HepG2 (cell line): ENCODE data around the gene OAS2. TPM values are rescaled to one million over a fixed set of nuclear protein-coding genes. Genes with fewer than 3 reads are reported as not detected.

Source experiments
- SIN3A ChIP-seq: IDR thresholded peaks from 2 replicates; pipeline ENCODE4 v1.6.1; 2011; ENCODE audit warnings: low read depth, mild to moderate bottlenecking, control low read depth, low read length, borderline replicate concordance
- TAF15 ChIP-seq: fragments of 200-400 bp; formaldehyde crosslinking; IDR thresholded peaks from one replicate; pipeline ENCODE4 v1.6.1; 2018; ENCODE audit warnings: mild to moderate bottlenecking, low read depth, low read length; ENCODE audit not compliant: poor library complexity, severe bottlenecking
- YEATS4 ChIP-seq: sonication (generic); formaldehyde crosslinking; IDR thresholded peaks from 2 replicates; pipeline ENCODE4 v1.4.0; 2020; ENCODE audit warnings: missing genetic modification reagents, borderline replicate concordance
- ZNF136 ChIP-seq: sonication (generic); formaldehyde crosslinking; IDR thresholded peaks from 2 replicates; pipeline ENCODE4 v1.8.1; 2022; ENCODE audit warnings: low read depth, mild to moderate bottlenecking, moderate library complexity, missing genetic modification reagents
- ZNF296 ChIP-seq: sonication (generic); formaldehyde crosslinking; conservative IDR thresholded peaks from 2 replicates; pipeline ENCODE4 v1.5.0; 2020; ENCODE audit warnings: mild to moderate bottlenecking, missing genetic modification reagents
- ZNF543 ChIP-seq: sonication (generic); formaldehyde crosslinking; IDR thresholded peaks from 2 replicates; pipeline ENCODE4 v1.4.0; 2020; ENCODE audit warnings: mild to moderate bottlenecking, missing genetic modification reagents
- ZNF879 ChIP-seq: sonication (generic); formaldehyde crosslinking; IDR thresholded peaks from 2 replicates; pipeline ENCODE4 v1.8.1; 2023; ENCODE audit warnings: missing genetic modification reagents
- polyA plus RNA-seq, 8 experiments: library from polyadenylated mRNA; depleted of rRNA in 3 of 8; stranded (reverse) in 7 of 8; unstranded in 1 of 8; fragments of >200 nt; fragmentation: Illumina TruSeq in 4 of 8; extraction: Trizol in 4 of 8; gene quantifications; 2 replicates each; pipeline versions ENCODE4 v1.2.1 to v1.2.3, GENCODE V29; 2011 to 2016; ENCODE audit warnings: low read depth in 4 of 8, missing spikeins in 1 of 8, mixed read lengths in 1 of 8; ENCODE audit not compliant: insufficient read depth in 1 of 8
- total RNA-seq, 5 experiments: library from RNA; depleted of rRNA; stranded (reverse); fragments of >200 nt; fragmentation: Illumina TruSeq; extraction: Trizol; gene quantifications; 2 replicates each; pipeline ENCODE4 v1.2.3, GENCODE V29; 2016; ENCODE audit warnings: low read depth in 1 of 5
- TF ChIP-seq, protein P1 (sequence below): sonication (generic); formaldehyde crosslinking; IDR thresholded peaks from 2 replicates; pipeline ENCODE4 v1.4.0; 2020; ENCODE audit warnings: missing genetic modification reagents
- TF ChIP-seq, protein P2 (sequence below): sonication (generic); formaldehyde crosslinking; IDR thresholded peaks from 2 replicates; pipeline ENCODE4 v1.5.0; 2020; ENCODE audit warnings: mild to moderate bottlenecking, missing genetic modification reagents, borderline replicate concordance

OAS2 gene
- total and polyA plus RNA-seq, 2 of the 13 experiments (the other 11 are each of a cell fraction or from before 2014, with no cell fraction given) = 0.05 to 0.24 TPM

DNA sequence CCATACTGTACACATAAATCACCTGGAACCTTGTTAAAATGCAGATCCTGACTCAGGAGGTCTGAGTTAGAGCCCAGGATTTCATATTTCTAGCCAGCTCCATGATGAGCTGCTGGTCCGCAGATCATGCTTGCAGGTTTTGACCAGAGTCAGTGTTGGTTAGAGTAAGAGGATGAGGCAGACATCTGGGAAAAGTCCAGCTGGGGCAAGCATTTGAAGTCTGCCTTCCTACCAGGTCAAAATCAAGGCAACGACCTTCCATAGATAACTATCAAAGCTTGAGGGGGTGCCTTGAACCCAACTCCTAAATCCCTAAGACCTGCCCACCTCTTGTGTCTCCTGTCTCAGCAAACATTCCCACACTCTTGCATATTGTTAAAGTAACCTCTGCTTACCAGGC lies 9.2 kb downstream of the OAS2 start (continued):
- TF ChIP-seq, protein P1, sequence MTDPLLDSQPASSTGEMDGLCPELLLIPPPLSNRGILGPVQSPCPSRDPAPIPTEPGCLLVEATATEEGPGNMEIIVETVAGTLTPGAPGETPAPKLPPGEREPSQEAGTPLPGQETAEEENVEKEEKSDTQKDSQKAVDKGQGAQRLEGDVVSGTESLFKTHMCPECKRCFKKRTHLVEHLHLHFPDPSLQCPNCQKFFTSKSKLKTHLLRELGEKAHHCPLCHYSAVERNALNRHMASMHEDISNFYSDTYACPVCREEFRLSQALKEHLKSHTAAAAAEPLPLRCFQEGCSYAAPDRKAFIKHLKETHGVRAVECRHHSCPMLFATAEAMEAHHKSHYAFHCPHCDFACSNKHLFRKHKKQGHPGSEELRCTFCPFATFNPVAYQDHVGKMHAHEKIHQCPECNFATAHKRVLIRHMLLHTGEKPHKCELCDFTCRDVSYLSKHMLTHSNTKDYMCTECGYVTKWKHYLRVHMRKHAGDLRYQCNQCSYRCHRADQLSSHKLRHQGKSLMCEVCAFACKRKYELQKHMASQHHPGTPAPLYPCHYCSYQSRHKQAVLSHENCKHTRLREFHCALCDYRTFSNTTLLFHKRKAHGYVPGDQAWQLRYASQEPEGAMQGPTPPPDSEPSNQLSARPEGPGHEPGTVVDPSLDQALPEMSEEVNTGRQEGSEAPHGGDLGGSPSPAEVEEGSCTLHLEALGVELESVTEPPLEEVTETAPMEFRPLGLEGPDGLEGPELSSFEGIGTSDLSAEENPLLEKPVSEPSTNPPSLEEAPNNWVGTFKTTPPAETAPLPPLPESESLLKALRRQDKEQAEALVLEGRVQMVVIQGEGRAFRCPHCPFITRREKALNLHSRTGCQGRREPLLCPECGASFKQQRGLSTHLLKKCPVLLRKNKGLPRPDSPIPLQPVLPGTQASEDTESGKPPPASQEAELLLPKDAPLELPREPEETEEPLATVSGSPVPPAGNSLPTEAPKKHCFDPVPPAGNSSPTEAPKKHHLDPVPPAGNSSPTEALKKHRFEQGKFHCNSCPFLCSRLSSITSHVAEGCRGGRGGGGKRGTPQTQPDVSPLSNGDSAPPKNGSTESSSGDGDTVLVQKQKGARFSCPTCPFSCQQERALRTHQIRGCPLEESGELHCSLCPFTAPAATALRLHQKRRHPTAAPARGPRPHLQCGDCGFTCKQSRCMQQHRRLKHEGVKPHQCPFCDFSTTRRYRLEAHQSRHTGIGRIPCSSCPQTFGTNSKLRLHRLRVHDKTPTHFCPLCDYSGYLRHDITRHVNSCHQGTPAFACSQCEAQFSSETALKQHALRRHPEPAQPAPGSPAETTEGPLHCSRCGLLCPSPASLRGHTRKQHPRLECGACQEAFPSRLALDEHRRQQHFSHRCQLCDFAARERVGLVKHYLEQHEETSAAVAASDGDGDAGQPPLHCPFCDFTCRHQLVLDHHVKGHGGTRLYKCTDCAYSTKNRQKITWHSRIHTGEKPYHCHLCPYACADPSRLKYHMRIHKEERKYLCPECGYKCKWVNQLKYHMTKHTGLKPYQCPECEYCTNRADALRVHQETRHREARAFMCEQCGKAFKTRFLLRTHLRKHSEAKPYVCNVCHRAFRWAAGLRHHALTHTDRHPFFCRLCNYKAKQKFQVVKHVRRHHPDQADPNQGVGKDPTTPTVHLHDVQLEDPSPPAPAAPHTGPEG (CRISPR knock-in tag) = no peak
- TF ChIP-seq, protein P2, sequence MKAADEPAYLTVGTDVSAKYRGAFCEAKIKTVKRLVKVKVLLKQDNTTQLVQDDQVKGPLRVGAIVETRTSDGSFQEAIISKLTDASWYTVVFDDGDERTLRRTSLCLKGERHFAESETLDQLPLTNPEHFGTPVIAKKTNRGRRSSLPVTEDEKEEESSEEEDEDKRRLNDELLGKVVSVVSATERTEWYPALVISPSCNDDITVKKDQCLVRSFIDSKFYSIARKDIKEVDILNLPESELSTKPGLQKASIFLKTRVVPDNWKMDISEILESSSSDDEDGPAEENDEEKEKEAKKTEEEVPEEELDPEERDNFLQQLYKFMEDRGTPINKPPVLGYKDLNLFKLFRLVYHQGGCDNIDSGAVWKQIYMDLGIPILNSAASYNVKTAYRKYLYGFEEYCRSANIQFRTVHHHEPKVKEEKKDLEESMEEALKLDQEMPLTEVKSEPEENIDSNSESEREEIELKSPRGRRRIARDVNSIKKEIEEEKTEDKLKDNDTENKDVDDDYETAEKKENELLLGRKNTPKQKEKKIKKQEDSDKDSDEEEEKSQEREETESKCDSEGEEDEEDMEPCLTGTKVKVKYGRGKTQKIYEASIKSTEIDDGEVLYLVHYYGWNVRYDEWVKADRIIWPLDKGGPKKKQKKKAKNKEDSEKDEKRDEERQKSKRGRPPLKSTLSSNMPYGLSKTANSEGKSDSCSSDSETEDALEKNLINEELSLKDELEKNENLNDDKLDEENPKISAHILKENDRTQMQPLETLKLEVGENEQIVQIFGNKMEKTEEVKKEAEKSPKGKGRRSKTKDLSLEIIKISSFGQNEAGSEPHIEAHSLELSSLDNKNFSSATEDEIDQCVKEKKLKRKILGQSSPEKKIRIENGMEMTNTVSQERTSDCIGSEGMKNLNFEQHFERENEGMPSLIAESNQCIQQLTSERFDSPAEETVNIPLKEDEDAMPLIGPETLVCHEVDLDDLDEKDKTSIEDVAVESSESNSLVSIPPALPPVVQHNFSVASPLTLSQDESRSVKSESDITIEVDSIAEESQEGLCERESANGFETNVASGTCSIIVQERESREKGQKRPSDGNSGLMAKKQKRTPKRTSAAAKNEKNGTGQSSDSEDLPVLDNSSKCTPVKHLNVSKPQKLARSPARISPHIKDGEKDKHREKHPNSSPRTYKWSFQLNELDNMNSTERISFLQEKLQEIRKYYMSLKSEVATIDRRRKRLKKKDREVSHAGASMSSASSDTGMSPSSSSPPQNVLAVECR (CRISPR knock-in tag) = no peak
- no peak for TF ChIP-seq ZNF879 (CRISPR knock-in tag)
- TF ChIP-seq TAF15 = no peak
- TF ChIP-seq YEATS4 (CRISPR knock-in tag) = no peak
- no peak for TF ChIP-seq SIN3A
- TF ChIP-seq ZNF136 (CRISPR knock-in tag) = no peak
- TF ChIP-seq ZNF296 = no peak
- TF ChIP-seq ZNF543 = no peak
- TF ChIP-seq, all 625 proteins: peak for 0
